ENCODE data around the gene ELAVL4.

ELAVL4 gene

DNA sequence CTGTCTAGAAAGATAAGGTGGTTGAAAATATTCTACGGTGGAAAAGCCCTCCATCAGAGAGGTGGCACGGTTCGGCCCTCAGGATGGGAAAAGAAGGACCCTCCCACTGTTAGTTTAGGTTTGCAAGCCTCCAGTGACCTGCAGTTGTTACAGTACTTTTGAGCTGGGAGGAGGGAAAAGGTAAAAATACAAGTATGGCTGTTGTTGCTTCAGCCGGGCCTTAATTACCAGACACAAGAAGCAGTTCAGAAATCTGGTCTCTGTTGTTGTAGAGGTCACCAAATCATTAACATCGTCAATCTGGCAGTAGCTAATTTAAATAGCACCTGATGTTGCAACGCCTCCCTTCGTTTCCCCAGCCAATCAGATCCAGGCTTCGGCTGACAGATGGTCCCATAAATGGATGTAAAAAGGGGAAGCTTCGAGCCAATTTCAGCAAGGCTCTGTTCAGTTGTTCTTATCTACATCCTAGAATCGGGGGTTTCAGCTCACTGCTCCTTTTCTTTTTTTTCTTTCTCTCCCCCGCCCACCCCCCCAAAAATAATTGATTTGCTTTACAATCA is at the start of gene ELAVL4:
ELAVL4 (plus strand) TSS at position 424 of the 563 bp plus-strand sequence. CDS start 270 bp downstream, outside the sequence.
- DNase-seq, result no peak

DNA sequence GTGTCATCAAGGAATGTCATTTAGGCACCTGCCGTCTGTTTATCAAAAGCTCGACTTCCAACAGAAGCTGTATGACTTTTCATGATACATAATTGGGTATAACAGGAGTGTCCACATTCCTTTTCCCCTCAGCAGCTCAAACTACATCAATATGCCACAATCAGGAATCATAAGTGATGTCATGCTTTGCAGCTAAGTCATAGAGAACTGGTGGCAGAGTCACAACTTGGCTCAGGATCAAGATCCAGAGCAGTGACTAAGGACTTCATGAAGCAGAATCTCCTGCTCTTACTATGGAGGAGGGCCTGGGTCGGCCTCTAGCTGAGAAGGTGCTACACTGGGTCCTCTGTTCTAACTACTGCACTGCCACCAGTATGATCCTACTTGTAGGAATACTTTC is 48.4 kb upstream of the ELAVL4 start:
- no peak for DNase-seq

DNA sequence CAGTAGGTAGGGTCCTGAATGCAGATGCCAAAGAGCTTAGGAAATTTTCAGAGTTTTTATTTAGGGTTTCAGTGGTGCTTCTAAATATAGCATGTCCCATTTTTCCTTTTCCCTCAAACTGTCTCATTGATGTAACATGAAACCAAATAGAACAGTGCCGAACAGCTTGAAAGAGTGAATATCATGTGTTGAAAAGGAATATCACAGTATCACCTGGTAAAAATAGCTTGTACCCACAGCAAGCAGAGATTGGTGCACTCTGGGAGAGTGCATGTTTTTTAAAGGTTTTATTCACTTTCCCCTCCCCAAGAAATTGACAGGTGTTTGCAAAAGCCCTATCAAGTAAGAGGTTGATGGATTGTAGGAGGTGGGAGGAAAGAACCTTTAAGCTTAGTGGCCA is 41.9 kb upstream of the ELAVL4 start:
- DNase-seq, result no peak

DNA sequence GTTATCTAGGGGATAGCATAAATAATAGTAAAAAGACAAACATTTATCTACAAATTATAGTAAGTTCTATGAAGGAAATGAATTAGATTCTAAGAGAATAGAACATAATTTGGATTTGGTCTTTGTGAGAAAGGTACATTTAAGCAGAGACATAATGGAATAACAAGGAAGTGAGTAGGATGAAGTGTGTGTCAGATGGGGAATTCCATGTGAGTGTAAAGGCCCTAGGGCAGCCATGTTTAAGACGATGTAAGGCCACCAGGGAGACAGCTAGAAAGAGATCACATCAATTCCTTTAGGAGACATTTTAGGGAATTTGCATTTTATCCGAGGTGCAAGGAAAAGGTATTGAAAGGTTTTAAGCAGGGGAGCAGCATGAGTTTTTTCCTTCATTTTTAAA is 33.8 kb upstream of the ELAVL4 start:
- DNase-seq, result no peak

DNA sequence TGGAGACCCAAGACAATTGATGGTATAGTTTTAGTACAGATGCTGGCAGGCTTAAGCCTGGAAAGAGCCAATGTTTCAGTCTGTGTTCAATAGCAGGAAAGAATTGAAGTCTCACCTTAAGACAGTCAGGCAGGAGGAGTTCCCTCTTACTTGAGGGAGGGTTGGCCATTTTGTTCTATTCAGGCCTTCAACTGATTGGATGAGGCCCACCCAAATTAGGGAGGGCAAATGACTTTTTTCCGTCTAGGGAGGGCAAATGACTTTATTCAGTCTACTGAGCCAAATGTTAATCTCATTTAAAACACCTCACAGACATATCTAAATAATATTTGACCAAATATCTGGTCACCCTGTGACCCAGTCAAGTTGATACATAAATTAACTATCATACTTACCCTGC is 31.4 kb upstream of the ELAVL4 start:
- DNase-seq, result no peak

DNA sequence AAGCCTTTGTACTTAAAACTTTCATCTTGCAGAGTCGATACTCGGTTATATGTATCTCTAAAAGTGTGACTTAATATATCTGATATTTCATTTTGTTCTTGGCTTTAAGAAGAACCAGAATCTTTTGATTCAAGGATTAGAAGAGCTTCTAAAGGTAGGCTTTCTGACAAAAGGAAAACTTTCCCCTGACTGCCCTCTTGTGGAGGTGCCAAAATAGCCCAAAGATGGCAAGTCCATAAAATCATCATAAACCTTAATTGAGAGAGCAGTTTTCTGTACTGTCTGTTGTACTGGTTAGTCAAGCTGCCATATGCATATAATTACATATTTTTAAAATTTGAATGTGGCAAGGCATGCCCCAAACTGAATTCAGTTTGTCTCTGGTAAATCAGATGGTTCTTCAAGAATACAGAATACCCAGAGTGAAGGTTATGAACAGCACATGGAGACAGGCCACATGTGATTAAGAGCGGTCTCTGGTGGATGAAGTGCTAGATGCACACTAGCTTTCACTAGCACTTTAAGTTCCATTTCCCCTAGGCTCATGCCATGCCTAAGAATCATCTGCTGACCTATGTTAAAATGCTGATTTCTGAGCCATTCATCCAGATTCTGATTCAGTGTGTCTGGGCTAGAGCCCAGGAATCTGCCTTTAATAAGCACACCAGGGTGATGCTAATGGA is 27.7 kb upstream of the ELAVL4 start:
- no peak for DNase-seq

DNA sequence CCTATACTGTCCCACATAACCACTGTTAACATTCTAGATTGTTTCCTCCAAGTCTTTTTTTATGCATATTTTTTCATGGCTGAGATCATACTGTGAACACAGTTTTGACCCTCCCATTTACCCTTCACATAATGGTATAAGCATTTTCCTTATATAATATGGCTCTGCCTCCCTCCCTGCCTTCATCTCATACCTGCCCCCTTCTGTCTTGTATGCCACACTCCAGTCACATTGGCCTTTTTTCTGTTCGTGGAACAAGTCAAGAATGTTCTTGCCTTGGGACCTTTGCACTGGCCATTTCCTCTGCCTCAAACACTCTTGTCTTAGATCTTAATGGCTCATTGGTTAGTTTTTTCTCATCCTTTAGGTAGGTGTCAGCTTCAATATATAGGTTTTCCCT is 24.3 kb upstream of the ELAVL4 start:
- DNase-seq, result no peak

DNA sequence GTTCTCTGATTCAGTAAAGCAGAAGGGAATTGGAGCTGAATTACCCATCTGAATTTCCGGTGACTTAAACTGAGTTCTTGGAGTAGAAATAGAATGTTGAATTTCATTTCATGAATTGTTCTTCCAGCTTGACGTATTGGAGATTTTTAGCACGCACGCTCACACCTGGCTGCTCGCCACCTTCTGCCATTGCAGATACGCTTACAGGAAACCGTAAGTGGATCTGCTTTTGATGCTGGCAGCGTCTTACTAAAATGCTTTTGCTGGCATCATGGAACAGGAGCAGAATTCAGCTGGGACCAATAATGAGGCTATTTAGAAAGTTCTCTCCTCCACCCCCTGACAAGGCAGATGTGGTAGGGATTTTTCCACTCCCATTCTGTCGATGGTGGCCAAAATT is 17.7 kb upstream of the ELAVL4 start:
- no peak for DNase-seq

DNA sequence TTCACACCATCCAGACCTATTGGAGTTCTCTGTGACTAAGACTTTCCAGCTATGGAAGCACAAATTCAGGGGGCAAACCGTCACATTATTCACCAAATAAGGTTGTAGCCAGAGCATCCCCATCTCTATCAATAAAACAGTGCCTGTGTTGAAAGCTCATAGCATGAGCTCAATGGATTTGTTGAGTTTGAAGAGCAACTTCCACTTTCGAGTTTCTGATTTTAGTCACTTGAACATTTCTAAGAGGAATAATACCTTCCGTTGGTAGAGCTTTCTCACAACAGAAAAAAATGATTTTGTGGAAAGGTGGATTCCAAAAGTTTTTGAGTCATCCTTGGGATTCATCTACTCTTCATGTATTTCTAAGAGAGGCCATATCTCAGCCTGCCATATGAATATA is 13.0 kb upstream of the ELAVL4 start:
- no peak for DNase-seq

DNA sequence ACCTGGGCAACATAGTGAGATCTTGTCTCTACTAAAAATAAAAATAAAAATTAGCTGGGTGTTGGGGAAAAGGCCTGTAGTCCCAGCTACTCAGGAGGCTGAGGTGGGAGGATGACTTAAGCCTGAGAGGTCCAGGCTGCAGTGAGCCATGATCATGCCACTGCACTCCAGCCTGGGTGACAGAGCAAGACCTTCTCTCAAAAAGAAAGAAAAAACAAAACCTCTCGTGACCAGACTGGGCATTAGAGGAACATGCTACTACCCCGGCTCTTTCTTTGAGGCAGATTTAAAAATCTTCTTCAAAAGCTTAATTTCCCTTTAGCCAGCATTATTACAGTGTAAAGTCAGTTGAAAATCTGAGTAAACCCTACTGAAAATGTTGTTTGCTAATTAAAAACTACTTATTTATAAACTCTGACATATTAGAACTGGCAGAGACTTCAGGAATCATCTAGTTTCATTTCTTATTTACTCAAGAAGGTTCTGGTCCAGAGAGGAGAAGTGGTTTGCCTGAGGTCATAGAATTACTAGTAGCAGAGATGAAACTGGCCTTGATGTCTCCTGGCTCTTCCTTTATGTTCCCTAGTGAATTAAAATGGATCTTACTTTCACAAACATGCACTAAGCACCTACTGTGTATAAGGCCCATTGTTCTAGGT is 11.6 kb upstream of the ELAVL4 start:
- no peak for DNase-seq

DNA sequence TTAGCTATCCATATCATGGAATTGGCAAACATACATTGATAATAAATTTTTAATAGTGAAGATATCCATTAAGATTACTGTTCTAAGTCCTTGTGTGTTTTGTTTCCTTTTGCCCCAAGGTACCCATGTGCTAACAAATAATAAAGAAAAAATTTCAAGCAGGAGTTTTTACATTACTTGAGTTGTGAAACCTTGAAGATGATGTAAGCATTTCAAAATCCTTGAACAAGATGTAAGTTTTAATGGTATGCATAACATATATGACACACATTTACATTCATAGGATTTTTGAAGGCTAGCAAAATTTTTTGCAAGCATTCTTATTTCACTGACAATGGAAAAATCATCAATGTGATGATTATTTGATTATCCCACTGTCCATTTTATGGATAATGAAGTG is 10.9 kb upstream of the ELAVL4 start:
- no peak for DNase-seq

DNA sequence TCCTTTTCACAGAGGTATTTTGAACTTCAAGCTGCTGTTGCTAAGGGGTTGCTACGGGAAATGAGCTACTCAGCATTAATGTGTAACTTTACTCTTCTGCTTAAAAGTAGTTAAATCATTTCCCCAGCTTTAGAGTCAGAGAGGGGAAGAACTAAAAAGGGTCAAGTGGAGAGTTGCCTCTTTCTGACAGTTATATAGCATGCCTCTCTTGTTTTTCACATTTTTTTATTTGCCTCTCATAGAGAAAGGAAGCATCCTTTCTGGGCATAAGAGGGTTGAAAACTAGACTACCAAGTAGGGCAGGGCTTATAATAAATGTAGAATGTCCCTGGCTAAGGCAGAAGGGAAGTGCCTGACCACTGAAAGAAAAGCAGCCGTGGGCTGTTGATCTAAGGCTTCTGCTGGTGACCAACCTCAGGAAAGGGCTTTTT is 10.1 kb upstream of the ELAVL4 start:
- no peak for DNase-seq

DNA sequence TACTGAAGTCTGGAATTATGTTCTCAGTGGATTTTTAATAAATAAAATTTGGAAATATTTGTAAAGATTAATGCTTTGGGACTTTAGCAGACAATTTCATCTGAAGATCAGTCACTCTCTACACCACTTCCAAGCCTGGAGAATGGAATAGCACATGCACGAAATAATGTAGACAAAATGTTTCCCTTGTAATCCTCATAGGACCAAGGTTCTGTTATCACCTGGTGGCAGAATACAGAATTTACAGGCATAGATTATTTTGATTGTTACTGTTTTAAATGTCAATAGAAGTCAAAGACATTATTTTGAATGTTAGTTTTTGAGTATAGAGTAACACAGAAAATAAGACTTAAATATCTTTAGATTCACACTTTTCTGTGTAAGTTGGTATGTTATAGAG is 9.1 kb upstream of the ELAVL4 start:
- no peak for DNase-seq

DNA sequence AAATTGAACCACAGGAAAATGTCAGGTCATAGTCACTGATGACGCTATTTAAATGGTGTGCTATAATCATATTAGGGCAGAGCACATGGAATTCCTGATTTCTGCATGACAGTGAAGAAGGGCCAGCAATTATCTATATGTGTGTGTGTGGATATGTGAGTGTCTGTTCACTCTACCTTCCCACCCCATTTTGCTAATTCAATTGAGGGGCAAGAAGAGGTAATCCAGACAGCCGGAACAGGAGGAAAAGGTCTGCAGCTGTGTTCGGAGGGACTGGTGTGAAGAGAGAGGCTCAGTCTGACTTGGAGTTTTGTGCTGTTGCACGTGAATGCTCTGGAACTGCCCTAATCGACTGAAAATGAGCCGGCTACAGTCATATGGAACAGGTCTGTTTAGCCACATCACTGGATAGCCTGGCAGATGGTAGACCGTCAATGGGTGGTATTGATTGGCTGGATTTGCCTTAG is 5.1 kb upstream of the ELAVL4 start:
- no peak for DNase-seq

DNA sequence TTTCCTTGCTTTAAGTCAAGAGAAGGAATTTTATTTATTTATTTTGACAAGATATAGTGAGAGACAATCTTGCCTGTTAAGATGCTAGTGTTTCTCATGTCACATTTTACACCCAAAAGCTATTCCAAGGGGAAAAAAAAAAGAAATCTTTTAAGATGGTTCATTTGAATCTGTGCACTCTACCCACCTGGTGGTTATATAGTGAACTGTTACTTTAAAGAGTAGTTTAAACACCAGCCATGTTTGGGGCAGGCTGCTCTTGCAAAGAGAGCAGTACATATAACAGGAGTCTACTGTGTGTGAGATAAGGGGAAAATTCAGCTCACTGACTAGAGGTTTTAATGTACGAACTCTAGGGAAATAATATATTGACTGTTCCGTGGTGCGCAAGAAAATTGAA is 3.3 kb upstream of the ELAVL4 start:
- no peak for DNase-seq

DNA sequence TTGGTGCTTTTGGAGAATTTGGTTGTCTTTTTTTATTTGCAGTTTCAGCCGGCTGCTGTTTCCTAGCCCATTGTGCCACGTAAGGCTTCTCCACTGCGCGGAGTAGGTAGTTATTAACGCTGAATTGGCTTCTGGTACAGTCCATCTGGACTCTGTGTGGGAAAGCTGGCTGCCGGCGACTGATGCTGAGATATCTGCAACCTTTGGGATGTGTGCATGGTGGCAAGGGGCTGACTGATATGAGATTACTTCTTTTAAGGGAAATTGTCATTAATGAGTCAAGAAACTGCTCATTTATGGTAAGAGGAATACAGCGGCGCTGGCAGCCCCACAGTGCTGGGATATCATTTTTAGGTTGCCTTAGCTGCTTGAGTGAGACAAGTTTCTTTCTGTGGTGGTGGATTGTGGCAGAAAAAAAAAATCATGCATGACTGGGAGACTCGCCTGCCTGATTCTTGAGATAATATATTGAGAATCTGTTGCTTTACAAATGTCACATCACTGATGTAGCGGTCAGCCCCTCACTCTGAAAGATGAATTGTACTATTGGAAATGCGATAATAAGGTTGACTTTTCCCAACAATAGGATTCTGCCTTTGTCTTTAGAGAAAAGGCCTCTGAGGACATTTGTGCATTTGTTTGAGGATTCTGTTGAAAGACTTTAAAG is 2.5 kb upstream of the ELAVL4 start:
- no peak for DNase-seq

DNA sequence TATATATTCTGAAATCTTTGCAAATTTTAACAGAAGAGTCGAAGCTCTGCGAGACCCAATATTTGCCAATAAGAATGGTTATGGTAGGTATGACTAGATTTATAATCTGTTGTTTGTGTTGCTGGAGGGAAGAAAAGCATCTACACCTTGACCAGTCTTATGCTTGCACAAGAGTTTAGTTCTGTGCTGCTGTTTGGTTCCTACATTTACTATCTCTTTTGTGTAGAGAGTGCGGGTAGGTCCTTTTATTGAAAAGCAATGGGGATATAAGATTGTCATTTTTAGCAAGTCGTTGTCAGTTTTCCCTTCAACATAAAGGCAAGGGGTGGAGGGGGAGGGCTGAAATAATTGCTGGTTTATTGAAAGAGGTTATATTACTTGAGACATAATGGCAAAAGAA is 396 bp downstream of the ELAVL4 start:
- no peak for DNase-seq

DNA sequence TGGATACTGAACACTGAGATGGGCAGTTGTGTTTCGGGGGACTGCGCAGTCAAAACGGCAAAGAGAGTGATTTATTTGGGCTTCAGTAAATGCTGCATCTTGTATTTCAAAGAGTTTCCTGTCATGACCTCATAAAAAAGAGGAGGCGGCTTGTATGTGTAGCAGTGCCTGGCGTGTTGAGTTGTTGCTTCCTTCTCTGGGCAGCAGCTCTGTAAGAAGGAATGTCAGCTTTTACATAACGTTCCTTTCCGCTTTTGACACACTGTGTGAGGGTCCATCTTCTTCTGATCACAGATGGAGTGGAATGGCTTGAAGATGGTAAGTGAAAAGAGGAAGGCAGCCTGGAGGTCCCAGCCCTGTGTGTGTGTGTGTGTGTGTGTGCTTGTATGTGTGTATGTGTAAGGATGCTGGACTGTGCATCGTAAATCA is 941 bp downstream of the ELAVL4 start:
- DNase-seq, result no peak

DNA sequence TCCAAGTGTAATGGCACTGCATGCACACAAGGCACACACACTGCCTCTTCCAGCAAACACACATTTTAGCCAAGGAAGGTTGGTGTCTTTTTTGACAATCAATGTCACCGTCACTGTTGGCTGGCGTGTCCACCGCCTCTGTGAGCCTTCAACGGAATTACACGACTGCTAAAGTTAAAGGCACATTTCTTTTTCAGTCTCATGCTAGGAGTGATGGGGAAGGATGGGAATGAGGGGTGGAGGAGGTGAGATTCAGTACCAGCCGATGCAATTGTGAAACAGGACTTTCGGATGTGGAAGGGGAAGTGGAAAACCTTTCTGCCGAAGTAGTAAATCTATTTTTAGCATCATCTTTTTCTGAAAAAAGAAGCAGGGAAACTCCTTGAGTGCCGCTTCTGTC is 1.4 kb downstream of the ELAVL4 start:
- DNase-seq, result no peak

DNA sequence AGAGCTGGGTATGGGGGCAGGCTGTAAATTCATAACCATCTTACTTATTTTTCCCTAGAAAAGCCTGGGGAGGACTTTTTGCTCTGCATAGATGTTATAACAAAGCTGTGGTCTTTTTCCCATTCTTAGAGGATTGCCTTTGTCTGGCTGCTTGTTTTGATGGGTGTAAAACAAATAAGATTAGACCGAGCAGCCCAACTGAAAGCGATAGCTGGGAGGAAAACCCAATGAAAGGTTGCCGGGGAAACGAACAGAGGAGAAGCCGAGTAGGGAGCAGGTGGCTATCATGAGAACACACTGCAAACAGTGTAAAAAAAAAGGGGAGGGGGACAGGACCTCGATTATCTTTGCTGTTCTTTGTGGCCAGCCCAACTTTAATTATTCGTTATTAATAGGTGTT is 1.9 kb downstream of the ELAVL4 start:
- DNase-seq, result no peak

DNA sequence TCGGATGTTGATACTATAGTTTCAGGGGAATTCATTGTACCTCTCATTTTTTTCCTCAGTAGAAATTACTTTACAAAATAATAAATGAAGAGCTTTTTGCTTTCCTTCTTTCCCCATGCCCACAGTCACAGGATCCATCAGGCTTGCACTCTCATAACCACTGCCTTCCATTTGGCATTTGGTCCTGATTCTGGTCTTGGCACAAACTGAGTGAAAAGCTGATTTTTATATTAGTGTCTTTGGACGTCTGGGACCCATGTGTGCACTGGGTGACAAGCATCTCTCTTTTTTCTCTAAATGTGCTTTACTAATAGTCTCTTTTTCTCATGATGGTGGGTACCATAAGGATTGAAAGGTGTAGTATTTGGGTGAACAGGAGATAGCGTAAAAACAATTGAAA is 2.8 kb downstream of the ELAVL4 start:
- DNase-seq, result no peak

DNA sequence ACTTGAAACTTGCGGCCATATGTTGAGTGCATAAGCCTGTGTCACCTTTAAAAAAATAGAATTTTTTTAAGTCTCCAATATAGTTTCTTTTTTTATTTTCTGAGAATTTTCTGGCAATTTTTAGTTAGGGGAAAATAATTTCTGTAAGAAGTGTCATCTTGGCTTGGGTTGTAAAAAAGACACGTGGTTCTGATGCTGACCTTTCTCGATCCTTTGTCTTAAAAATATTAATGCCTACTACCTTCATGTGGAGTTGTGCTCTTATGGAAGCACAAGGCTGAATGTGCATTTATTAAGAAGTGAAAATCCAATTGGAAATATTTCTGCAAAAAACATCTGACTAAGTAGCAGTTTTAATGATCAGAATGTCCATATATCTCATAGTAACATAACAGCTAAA is 3.5 kb downstream of the ELAVL4 start:
- DNase-seq, result no peak

DNA sequence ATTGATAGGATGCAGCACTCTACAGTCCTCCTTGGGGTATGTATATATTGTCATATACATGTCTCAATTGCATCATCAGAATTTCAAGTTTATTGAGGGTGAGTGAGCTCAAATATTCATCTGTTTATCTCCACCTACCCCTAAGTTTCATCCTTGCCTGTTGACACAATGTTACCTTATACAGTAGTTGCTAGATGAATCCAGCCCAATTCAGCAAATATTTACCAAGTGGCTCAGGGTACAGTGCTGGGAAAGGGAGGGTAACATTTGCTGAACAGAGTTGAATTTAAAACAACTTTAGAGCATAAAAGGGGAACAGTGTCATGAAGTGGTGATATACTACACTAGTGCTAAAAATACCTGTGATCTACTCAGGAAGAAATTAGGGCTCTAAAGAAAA is 14.4 kb downstream of the ELAVL4 start:
- no peak for DNase-seq
